ENCODE results near the gene LDLRAD4.
"Not testable (repeated sequence)": the region's sequence is repeated elsewhere in the genome, so short reads cannot be mapped to it uniquely, and the experiment has no call there.

The LDLRAD4 gene

GRCh38 chr18:13486686-13487085 lies 268.1 kb downstream of the LDLRAD4 start:
- no peak for DNase-seq (ENCODE audit: low spot score)
- TF ChIP-seq CTCF (IDR thresholded peaks at IDR 0.05; ENCODE audit: extremely low read depth, missing control alignments) = no peak

- DNase-seq (ENCODE audit: low spot score) = no peak
- TF ChIP-seq CTCF (IDR thresholded peaks at IDR 0.05; ENCODE audit: extremely low read depth, missing control alignments) = no peak
Observed at GRCh38 chr18:13487237-13487636, 268.7 kb downstream of the LDLRAD4 start.

GRCh38 chr18:13488281-13488929 lies 269.8 kb downstream of the LDLRAD4 start:
- TF ChIP-seq CTCF (IDR thresholded peaks at IDR 0.05; ENCODE audit: extremely low read depth, missing control alignments) = no peak
- no peak for DNase-seq (ENCODE audit: low spot score)

- not testable (repeated sequence) for DNase-seq (ENCODE audit: low spot score)
Observed at GRCh38 chr18:13489303-13489702, 270.7 kb downstream of the LDLRAD4 start.

- no peak for TF ChIP-seq CTCF (IDR thresholded peaks at IDR 0.05; ENCODE audit: extremely low read depth, missing control alignments)
- no peak for DNase-seq (ENCODE audit: low spot score)
Observed at GRCh38 chr18:13491138-13491537, 272.6 kb downstream of the LDLRAD4 start.

- no peak for DNase-seq (ENCODE audit: low spot score)
- TF ChIP-seq CTCF (IDR thresholded peaks at IDR 0.05; ENCODE audit: extremely low read depth, missing control alignments) = no peak
Observed at GRCh38 chr18:13492314-13492713, 273.8 kb downstream of the LDLRAD4 start.

- TF ChIP-seq CTCF (IDR thresholded peaks at IDR 0.05; ENCODE audit: extremely low read depth, missing control alignments) = no peak
- no peak for DNase-seq (ENCODE audit: low spot score)
Observed at GRCh38 chr18:13493079-13493478, 274.5 kb downstream of the LDLRAD4 start.

GRCh38 chr18:13493725-13494124 lies 275.2 kb downstream of the LDLRAD4 start:
- no peak for TF ChIP-seq CTCF (IDR thresholded peaks at IDR 0.05; ENCODE audit: extremely low read depth, missing control alignments)
- DNase-seq (ENCODE audit: low spot score) = no peak

Data from GM20000 (cell line).